ENCODE measurements around the gene ADGRG6.

DNA sequence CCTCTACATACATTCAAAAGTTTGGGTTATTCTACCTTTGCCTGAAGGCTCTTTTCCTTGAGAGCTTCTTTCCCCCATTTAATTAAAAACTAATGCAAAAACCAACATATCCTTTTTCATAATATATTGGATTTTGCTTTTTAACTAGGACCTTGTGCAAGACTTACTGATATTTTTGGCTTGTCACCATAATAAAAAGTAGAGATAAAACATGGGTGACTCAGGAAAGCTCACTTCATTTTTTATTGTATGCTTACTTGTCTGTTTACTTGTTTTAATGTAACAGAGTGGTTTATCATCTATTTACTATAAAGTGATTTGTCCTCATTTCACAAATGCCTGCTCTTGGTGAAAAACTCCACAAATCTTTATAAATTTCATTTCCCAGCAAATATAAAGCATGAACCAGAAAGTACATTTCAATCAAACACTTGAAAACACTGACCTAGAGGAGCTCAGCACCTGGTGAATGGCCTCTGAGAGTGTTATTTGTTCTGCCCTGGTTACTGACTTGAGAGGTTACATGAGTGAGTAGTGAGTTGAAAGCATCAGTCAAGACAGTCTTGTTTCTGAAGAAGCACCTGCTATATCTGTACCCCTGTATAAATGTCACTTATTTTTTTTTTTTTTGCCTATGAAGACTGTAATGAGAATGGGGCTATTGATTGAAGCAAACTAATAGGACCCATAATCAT lies 20.8 kb downstream of the ADGRG6 start:
- TF ChIP-seq, protein P1, sequence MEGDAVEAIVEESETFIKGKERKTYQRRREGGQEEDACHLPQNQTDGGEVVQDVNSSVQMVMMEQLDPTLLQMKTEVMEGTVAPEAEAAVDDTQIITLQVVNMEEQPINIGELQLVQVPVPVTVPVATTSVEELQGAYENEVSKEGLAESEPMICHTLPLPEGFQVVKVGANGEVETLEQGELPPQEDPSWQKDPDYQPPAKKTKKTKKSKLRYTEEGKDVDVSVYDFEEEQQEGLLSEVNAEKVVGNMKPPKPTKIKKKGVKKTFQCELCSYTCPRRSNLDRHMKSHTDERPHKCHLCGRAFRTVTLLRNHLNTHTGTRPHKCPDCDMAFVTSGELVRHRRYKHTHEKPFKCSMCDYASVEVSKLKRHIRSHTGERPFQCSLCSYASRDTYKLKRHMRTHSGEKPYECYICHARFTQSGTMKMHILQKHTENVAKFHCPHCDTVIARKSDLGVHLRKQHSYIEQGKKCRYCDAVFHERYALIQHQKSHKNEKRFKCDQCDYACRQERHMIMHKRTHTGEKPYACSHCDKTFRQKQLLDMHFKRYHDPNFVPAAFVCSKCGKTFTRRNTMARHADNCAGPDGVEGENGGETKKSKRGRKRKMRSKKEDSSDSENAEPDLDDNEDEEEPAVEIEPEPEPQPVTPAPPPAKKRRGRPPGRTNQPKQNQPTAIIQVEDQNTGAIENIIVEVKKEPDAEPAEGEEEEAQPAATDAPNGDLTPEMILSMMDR (IDR thresholded peaks at IDR 0.05), result no peak
- TF ChIP-seq POLR2A (IDR thresholded peaks at IDR 0.05), result no peak

Measured in upper lobe of left lung (tissue), 4 donors.